ENCODE data around the gene RNF167. TPM values are rescaled to one million over a fixed set of nuclear protein-coding genes. Genes with fewer than 3 reads are reported as not detected.

RNF167 gene
- total and polyA plus RNA-seq, 2 of the 13 experiments (the other 11 are each of a cell fraction or from before 2014, with no cell fraction given): 44.1 to 45.4 TPM

DNA sequence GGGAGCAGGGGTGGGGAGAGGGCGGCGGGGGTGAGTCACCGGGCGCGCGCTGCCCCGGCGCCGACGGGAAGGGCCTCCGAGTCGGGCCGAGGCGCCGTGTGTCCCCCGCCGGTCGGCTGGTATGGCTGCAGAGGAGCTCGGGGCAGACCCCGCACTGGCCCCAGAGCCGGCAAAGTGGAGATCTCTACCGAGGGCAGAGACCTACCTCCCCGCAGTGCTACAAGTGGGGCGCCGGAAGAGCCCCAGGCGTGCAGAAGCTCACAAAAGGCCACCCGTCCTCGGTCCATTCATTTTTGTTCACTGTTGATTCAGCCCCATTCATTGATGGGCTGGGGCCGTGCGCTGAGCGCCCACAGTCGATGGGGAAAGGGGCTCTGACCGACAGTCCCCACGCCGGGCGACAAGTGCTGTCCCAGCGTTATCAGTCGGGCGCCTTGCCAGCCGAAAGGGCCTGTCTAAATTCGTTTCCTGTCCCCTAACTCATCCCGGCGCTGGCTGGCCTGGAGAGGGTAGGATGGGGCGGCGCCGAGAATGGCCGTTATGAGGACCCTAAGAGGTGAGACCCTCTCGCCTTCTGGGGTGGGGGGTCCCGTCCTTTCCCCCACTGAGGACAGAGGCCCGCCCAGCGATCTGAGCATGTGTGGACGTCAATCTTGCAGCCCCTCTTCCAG lies 10.1 kb downstream of the RNF167 start (continued):
- TF ChIP-seq MED1 (CRISPR knock-in tag; IDR thresholded peaks at IDR 0.05) (0 out of 2 replicates have a peak, but pooled peaks have one; percentile 2), TRIM24 (CRISPR knock-in tag; IDR thresholded peaks at IDR 0.05) (no peak), KMT2A (CRISPR knock-in tag; IDR thresholded peaks at IDR 0.05) (peak; percentile 18; the same call in 1 of the 2 replicates), HDAC6 (IDR thresholded peaks at IDR 0.05; ENCODE audit: low read depth, low read length) (no peak), TARDBP (CRISPR knock-in tag; IDR thresholded peaks at IDR 0.05) (no peak), NR2F6 (IDR thresholded peaks at IDR 0.05) (no peak), NR2F6 (CRISPR knock-in tag; IDR thresholded peaks at IDR 0.05) (no peak), KLF16 (CRISPR knock-in tag; IDR thresholded peaks at IDR 0.05) (no peak), ZKSCAN5 (CRISPR knock-in tag; IDR thresholded peaks at IDR 0.05) (no peak), MAFG (CRISPR knock-in tag; IDR thresholded peaks at IDR 0.05) (no peak), TGIF2 (CRISPR knock-in tag; IDR thresholded peaks at IDR 0.05) (no peak; the same call in 1 of the 2 replicates), ATM (IDR thresholded peaks at IDR 0.05; ENCODE audit: borderline replicate concordance) (no peak), SRF (IDR thresholded peaks at IDR 0.05; ENCODE audit: low read depth, low read length) (no peak), JUNB (CRISPR knock-in tag; IDR thresholded peaks at IDR 0.05; ENCODE audit: borderline replicate concordance) (no peak), AHR (CRISPR knock-in tag; IDR thresholded peaks at IDR 0.05) (peak; percentile 32; the same call in 1 of the 2 replicates), HMG20A (CRISPR knock-in tag; IDR thresholded peaks at IDR 0.05; ENCODE audit: borderline replicate concordance) (no peak), ZNF230 (CRISPR knock-in tag; IDR thresholded peaks at IDR 0.05) (no peak), PRPF4 (IDR thresholded peaks at IDR 0.05; ENCODE audit: low read depth, low read length, poor library complexity, severe bottlenecking) (no peak), NR2C2 (CRISPR knock-in tag; IDR thresholded peaks at IDR 0.05; ENCODE audit: borderline replicate concordance) (no peak), NFYB (CRISPR knock-in tag; IDR thresholded peaks at IDR 0.05) (no peak), ZNF350 (CRISPR knock-in tag; IDR thresholded peaks at IDR 0.05; ENCODE audit: borderline replicate concordance, low read depth) (peak; percentile 78; the same call in 1 of the 2 replicates), ZNF138 (CRISPR knock-in tag; IDR thresholded peaks at IDR 0.05; ENCODE audit: low read depth) (no peak), ZNF564 (CRISPR knock-in tag; IDR thresholded peaks at IDR 0.05) (no peak), MEIS2 (CRISPR knock-in tag; IDR thresholded peaks at IDR 0.05) (0 out of 2 replicates have a peak, but pooled peaks have one; percentile 6)
- TF ChIP-seq, protein P1, sequence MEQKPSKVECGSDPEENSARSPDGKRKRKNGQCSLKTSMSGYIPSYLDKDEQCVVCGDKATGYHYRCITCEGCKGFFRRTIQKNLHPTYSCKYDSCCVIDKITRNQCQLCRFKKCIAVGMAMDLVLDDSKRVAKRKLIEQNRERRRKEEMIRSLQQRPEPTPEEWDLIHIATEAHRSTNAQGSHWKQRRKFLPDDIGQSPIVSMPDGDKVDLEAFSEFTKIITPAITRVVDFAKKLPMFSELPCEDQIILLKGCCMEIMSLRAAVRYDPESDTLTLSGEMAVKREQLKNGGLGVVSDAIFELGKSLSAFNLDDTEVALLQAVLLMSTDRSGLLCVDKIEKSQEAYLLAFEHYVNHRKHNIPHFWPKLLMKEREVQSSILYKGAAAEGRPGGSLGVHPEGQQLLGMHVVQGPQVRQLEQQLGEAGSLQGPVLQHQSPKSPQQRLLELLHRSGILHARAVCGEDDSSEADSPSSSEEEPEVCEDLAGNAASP (CRISPR knock-in tag; IDR thresholded peaks at IDR 0.05; ENCODE audit: borderline replicate concordance): peak; percentile 3; the same call in 1 of the 2 replicates
- TF ChIP-seq, protein P2, sequence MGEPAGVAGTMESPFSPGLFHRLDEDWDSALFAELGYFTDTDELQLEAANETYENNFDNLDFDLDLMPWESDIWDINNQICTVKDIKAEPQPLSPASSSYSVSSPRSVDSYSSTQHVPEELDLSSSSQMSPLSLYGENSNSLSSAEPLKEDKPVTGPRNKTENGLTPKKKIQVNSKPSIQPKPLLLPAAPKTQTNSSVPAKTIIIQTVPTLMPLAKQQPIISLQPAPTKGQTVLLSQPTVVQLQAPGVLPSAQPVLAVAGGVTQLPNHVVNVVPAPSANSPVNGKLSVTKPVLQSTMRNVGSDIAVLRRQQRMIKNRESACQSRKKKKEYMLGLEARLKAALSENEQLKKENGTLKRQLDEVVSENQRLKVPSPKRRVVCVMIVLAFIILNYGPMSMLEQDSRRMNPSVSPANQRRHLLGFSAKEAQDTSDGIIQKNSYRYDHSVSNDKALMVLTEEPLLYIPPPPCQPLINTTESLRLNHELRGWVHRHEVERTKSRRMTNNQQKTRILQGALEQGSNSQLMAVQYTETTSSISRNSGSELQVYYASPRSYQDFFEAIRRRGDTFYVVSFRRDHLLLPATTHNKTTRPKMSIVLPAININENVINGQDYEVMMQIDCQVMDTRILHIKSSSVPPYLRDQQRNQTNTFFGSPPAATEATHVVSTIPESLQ (CRISPR knock-in tag; conservative IDR thresholded peaks at IDR 0.05): no peak
- TF ChIP-seq, protein P3, sequence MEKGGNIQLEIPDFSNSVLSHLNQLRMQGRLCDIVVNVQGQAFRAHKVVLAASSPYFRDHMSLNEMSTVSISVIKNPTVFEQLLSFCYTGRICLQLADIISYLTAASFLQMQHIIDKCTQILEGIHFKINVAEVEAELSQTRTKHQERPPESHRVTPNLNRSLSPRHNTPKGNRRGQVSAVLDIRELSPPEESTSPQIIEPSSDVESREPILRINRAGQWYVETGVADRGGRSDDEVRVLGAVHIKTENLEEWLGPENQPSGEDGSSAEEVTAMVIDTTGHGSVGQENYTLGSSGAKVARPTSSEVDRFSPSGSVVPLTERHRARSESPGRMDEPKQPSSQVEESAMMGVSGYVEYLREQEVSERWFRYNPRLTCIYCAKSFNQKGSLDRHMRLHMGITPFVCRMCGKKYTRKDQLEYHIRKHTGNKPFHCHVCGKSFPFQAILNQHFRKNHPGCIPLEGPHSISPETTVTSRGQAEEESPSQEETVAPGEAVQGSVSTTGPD (CRISPR knock-in tag; IDR thresholded peaks at IDR 0.05): peak; percentile 55; the same call in 1 of the 2 replicates

Measured in HepG2 (cell line).